ENCODE results near the gene TKTL2. TPM values are rescaled to one million over a fixed set of nuclear protein-coding genes. Genes with fewer than 3 reads are reported as not detected.
"Not testable (repeated sequence)": the region's sequence is repeated elsewhere in the genome, so short reads cannot be mapped to it uniquely, and the experiment has no call there.

The TKTL2 gene
- total RNA-seq, 1 donor from 2014 or later = not detected

DNA sequence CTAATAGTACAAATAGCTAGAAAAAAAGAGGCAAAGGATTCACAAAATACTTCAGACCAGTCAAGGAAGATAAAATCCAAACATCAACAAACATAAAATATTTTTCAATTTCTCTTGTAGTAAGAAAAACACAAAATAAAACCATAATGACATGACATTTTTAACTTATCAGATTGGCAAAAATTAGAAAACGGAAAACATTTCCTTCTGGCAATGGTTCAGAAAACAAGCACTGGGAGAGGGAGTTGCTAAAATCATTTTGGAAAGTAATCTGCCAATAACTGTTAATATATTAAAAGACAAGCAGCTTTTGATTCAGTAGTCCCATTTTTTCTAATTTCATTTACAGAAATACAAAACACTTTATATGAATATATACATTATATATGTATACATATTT, 26.1 kb downstream of the TKTL2 start:
- Mint-ChIP-seq H3K4me1 (peaks cover 2% of the 10 kb centered on the region), H3K27me3 (ENCODE audit: low read depth) (peaks cover under 1% of the 10 kb centered on the region), H3K9me3 (peaks cover 2% of the 10 kb centered on the region), H3K27ac (no peak overlapping the region), H3K36me3 (no peaks in the 10 kb centered on the region), H3K4me3 (no peak overlapping the region)
- DNase-seq (ENCODE audit: low spot score in 2 of 2, unreplicated experiment in 2 of 2) = no peak
- no peak for TF ChIP-seq CTCF (IDR thresholded peaks at IDR 0.05; ENCODE audit: unreplicated experiment)

- H3K4me1 Mint-ChIP-seq; H3K27ac Mint-ChIP-seq; H3K4me3 Mint-ChIP-seq; H3K27me3 Mint-ChIP-seq (ENCODE audit: low read depth); H3K36me3 Mint-ChIP-seq; H3K9me3 Mint-ChIP-seq; DNase-seq (ENCODE audit: low spot score in 2 of 2, unreplicated experiment in 2 of 2): not testable (repeated sequence)
These were observed 26.5 kb downstream of the TKTL2 start for GRCh38 chr4:163447023-163447422.

DNA sequence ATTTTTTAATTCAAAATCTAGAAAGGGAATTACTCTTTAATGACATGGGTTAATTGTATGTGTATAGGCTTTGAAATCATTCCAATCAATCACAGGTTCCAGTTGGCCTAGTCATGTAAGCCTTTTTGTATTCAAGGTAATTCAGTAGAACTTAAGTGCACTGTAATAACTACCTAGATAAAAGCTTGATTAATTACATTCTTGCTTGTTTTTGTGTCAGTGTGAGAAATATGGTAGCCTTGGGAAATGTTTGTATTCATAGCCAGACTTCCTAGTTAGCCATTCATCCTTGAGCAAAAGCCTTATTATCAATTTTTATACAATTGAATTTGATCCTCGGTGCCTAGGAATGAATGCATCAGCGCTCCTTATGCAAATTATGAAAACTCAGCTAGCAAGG, 33.5 kb downstream of the TKTL2 start:
- no peak for TF ChIP-seq CTCF (IDR thresholded peaks at IDR 0.05; ENCODE audit: unreplicated experiment)

More for the DNA sequence above, 33.5 kb downstream of the TKTL2 start:
- Mint-ChIP-seq H3K9me3 (no peaks in the 10 kb centered on the region), H3K4me1 (peaks cover 22% of the 10 kb centered on the region), H3K27ac (no peak overlapping the region), H3K36me3 (no peaks in the 10 kb centered on the region), H3K4me3 (no peak overlapping the region), H3K27me3 (ENCODE audit: low read depth) (peaks cover 3% of the 10 kb centered on the region)
- no peak for DNase-seq (ENCODE audit: low spot score in 2 of 2, unreplicated experiment in 2 of 2)

Other genes with a start within 250 kb of the TKTL2 start
- 0.45 to 0.62 TPM (median 0.56 TPM) in 3 replicates for gene NPY1R, start 141.2 kb downstream of the TKTL2 start, total RNA-seq
- not detected in 3 replicates for gene NPY5R, start 129.9 kb downstream of the TKTL2 start, total RNA-seq
- 37.0 to 38.5 TPM (median 37.4 TPM) in 3 replicates for gene TMA16, start 20.9 kb upstream of the TKTL2 start, total RNA-seq

Data from mesothelial cell of epicardium (in vitro differentiated cells).